Astrocyte (in vitro differentiated cells and primary cell): Measurements from ENCODE around the gene MUC15. TPM values are rescaled to one million over a fixed set of nuclear protein-coding genes. Genes with fewer than 3 reads are reported as not detected.

Experiments used
- DNase-seq: peaks from one replicate; pipeline ENCODE4 v3.0.0-alpha.2; 2010; ENCODE audit warnings: low read depth
- FAIRE-seq: peaks from 2 replicates; lab custom pipeline; 2011; peaks lifted over from hg19 to GRCh38; lab: Jason Lieb, UNC
- H2AFZ ChIP-seq: 2 replicates; pipeline ENCODE4 v1.6.0; 2012; ENCODE audit warnings: low read depth, low read length, inconsistent platforms
- H3K27ac ChIP-seq: 2 replicates; pipeline ENCODE4 v1.5.1; 2011; ENCODE audit warnings: low read depth, low read length, inconsistent platforms
- H3K27me3 ChIP-seq: 2 replicates; pipeline ENCODE4 v1.6.0; 2011; ENCODE audit warnings: low read length, inconsistent platforms; ENCODE audit not compliant: insufficient read depth
- H3K36me3 ChIP-seq: 2 replicates; pipeline ENCODE4 v1.5.1; 2011; ENCODE audit warnings: low read length, inconsistent platforms; ENCODE audit not compliant: insufficient read depth
- H3K4me1 ChIP-seq: 2 replicates; pipeline ENCODE4 v1.5.1; 2011; ENCODE audit warnings: low read length, inconsistent platforms; ENCODE audit not compliant: insufficient read depth
- H3K4me2 ChIP-seq: 2 replicates; pipeline ENCODE4 v1.6.0; 2012; ENCODE audit warnings: low read length, inconsistent platforms
- H3K4me3 ChIP-seq: 2 replicates; pipeline ENCODE4 v1.5.1; 2011; ENCODE audit warnings: low read depth, mild to moderate bottlenecking, low read length, inconsistent platforms; ENCODE audit not compliant: insufficient read depth
- H3K79me2 ChIP-seq: 2 replicates; pipeline ENCODE4 v1.6.0; 2012; ENCODE audit warnings: mild to moderate bottlenecking, low read length, inconsistent platforms; ENCODE audit not compliant: insufficient read depth
- H3K9ac ChIP-seq: 2 replicates; pipeline ENCODE4 v1.6.0; 2012; ENCODE audit warnings: mild to moderate bottlenecking, low read length, inconsistent platforms
- H3K9me3 ChIP-seq: 2 replicates; pipeline ENCODE4 v1.5.1; 2012; ENCODE audit warnings: low read depth, mild to moderate bottlenecking, low read length, inconsistent platforms; ENCODE audit not compliant: insufficient read depth
- H4K20me1 ChIP-seq: 2 replicates; pipeline ENCODE4 v1.6.0; 2012; ENCODE audit warnings: low read length, inconsistent platforms; ENCODE audit not compliant: insufficient read depth
- H3K27ac Mint-ChIP-seq: one replicate; pipeline ENCODE4 v1.8.0; 2021; ENCODE audit warnings: mild to moderate bottlenecking, mixed read lengths; ENCODE audit not compliant: unreplicated experiment
- H3K27me3 Mint-ChIP-seq: one replicate; pipeline ENCODE4 v1.8.0; 2021; ENCODE audit warnings: low read depth, mixed read lengths; ENCODE audit not compliant: unreplicated experiment
- H3K36me3 Mint-ChIP-seq: one replicate; pipeline ENCODE4 v1.8.0; 2021; ENCODE audit warnings: low read depth, mixed read lengths; ENCODE audit not compliant: unreplicated experiment
- H3K4me1 Mint-ChIP-seq: one replicate; pipeline ENCODE4 v1.8.0; 2021; ENCODE audit warnings: low read depth, mixed read lengths; ENCODE audit not compliant: unreplicated experiment
- H3K4me3 Mint-ChIP-seq: one replicate; pipeline ENCODE4 v1.8.0; 2021; ENCODE audit warnings: mild to moderate bottlenecking, moderate library complexity, mixed read lengths; ENCODE audit not compliant: unreplicated experiment
- H3K9me3 Mint-ChIP-seq: one replicate; pipeline ENCODE4 v1.8.0; 2021; ENCODE audit warnings: mild to moderate bottlenecking, mixed read lengths; ENCODE audit not compliant: unreplicated experiment
- CTCF ChIP-seq: IDR thresholded peaks from 2 replicates; pipeline ENCODE4 v1.5.1; 2011; ENCODE audit warnings: low read depth, mild to moderate bottlenecking, inconsistent platforms, low read length, moderate library complexity; ENCODE audit not compliant: insufficient read depth
- EZH2 ChIP-seq: IDR thresholded peaks from 2 replicates; pipeline ENCODE4 v1.6.1; 2012; ENCODE audit warnings: mild to moderate bottlenecking, low read length, inconsistent platforms; ENCODE audit not compliant: insufficient read depth
- total RNA-seq: library from RNA; stranded (reverse); gene quantifications from 2 replicates; pipeline ENCODE4 v1.2.1, GENCODE V29; 2021

Gene MUC15
- total RNA-seq, 1 donor from 2014 or later, result 0.16 TPM

DNA sequence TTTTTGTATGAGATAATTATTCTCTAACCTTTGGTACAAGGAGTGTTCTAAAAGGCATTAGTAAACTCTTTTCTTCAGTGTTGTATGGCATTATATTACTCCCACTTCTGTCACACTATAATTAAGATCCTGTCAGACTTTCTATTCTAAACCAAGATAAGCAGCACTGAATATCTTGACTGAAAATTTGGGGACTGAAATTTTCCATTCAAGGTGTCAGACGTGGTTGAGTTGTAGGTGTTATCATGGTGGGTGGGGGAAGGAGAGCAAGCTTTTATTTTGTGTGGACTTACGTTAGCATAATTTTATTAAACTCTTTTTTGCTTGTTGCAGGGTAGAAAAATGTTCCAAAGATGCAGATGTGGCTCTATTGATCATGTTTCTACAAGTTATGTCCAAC is 22.9 kb downstream of the MUC15 start:
- H3K4me1 Mint-ChIP-seq, result no peaks in the 10 kb centered on the region
- FAIRE-seq, result no peak
- TF ChIP-seq CTCF (no peak), EZH2 (no peak)

GRCh38 chr11:26541870-26542269 is 30.2 kb downstream of the MUC15 start:
- Mint-ChIP-seq H3K9me3 (peaks cover 4% of the 10 kb centered on the region), H3K4me1 (no peaks in the 10 kb centered on the region), H3K27me3 (no peaks in the 10 kb centered on the region), H3K27ac (no peak overlapping the region), H3K4me3 (no peak overlapping the region), H3K36me3 (no peaks in the 10 kb centered on the region)
- no peaks in the 10 kb centered on the region for H3K79me2 ChIP-seq
- H3K27me3 ChIP-seq, result no peaks in the 10 kb centered on the region
- no peak overlapping the region for H3K4me3 ChIP-seq
- H3K9me3 ChIP-seq, result no peaks in the 10 kb centered on the region
- TF ChIP-seq EZH2, result no peak
- no peak for TF ChIP-seq CTCF
- FAIRE-seq, result no peak
- DNase-seq, result no peak
- H3K4me2 ChIP-seq, result no peak overlapping the region
- no peak overlapping the region for H3K27ac ChIP-seq
- no peaks in the 10 kb centered on the region for H3K4me1 ChIP-seq
- H4K20me1 ChIP-seq, result no peaks in the 10 kb centered on the region
- H3K9ac ChIP-seq, result no peak overlapping the region
- H2AFZ ChIP-seq, result no peak overlapping the region
- no peaks in the 10 kb centered on the region for H3K36me3 ChIP-seq

More for the DNA sequence above, 22.9 kb downstream of the MUC15 start:
- Histone ChIP-seq H3K79me2 (no peaks in the 10 kb centered on the region), H2AFZ (no peak overlapping the region), H3K4me2 (no peak overlapping the region), H3K27me3 (no peaks in the 10 kb centered on the region), H4K20me1 (no peaks in the 10 kb centered on the region), H3K27ac (no peak overlapping the region), H3K9me3 (no peaks in the 10 kb centered on the region), H3K4me1 (no peaks in the 10 kb centered on the region), H3K36me3 (no peaks in the 10 kb centered on the region), H3K4me3 (no peak overlapping the region), H3K9ac (no peak overlapping the region)
- H3K27me3 Mint-ChIP-seq, result no peaks in the 10 kb centered on the region
- no peak overlapping the region for H3K27ac Mint-ChIP-seq
- no peak overlapping the region for H3K4me3 Mint-ChIP-seq
- H3K36me3 Mint-ChIP-seq, result no peaks in the 10 kb centered on the region
- H3K9me3 Mint-ChIP-seq, result no peaks in the 10 kb centered on the region
- no peak for DNase-seq

GRCh38 chr11:26539517-26539916 is 32.5 kb downstream of the MUC15 start:
- Histone ChIP-seq H3K27ac (no peak overlapping the region), H3K4me2 (no peak overlapping the region), H4K20me1 (no peaks in the 10 kb centered on the region), H3K27me3 (no peaks in the 10 kb centered on the region), H3K36me3 (no peaks in the 10 kb centered on the region), H2AFZ (no peak overlapping the region), H3K9me3 (no peaks in the 10 kb centered on the region), H3K4me3 (no peak overlapping the region), H3K79me2 (no peaks in the 10 kb centered on the region), H3K9ac (no peak overlapping the region), H3K4me1 (no peaks in the 10 kb centered on the region)
- no peak overlapping the region for H3K4me3 Mint-ChIP-seq
- no peaks in the 10 kb centered on the region for H3K4me1 Mint-ChIP-seq
- H3K27ac Mint-ChIP-seq, result no peak overlapping the region
- no peaks in the 10 kb centered on the region for H3K27me3 Mint-ChIP-seq
- FAIRE-seq, result no peak
- peaks cover 4% of the 10 kb centered on the region for H3K9me3 Mint-ChIP-seq
- no peak for DNase-seq
- TF ChIP-seq EZH2, result no peak
- TF ChIP-seq CTCF, result no peak
- H3K36me3 Mint-ChIP-seq, result no peaks in the 10 kb centered on the region
